Upper lobe of left lung (tissue), 4 donors: ENCODE data around the gene RYR3.

ENCODE experiments used
- EP300 ChIP-seq, 4 donors: sonication (generic); formaldehyde crosslinking; IDR thresholded peaks; one replicate each; pipeline ENCODE4 v1.5.1; 2017; ENCODE audit warnings: antibody characterized with exemption in 4 of 4, control low read depth in 2 of 4
- TF ChIP-seq, protein P1 (sequence below), 6 experiments: fragments of 450-650 bp in 4 of 6; fragments of 200-600 bp in 2 of 6; sonication (generic) in 2 of 6; IDR thresholded peaks; one replicate each; pipeline ENCODE4 v1.5.1; 2016 to 2019; ENCODE audit warnings: antibody characterized with exemption in 6 of 6

DNA sequence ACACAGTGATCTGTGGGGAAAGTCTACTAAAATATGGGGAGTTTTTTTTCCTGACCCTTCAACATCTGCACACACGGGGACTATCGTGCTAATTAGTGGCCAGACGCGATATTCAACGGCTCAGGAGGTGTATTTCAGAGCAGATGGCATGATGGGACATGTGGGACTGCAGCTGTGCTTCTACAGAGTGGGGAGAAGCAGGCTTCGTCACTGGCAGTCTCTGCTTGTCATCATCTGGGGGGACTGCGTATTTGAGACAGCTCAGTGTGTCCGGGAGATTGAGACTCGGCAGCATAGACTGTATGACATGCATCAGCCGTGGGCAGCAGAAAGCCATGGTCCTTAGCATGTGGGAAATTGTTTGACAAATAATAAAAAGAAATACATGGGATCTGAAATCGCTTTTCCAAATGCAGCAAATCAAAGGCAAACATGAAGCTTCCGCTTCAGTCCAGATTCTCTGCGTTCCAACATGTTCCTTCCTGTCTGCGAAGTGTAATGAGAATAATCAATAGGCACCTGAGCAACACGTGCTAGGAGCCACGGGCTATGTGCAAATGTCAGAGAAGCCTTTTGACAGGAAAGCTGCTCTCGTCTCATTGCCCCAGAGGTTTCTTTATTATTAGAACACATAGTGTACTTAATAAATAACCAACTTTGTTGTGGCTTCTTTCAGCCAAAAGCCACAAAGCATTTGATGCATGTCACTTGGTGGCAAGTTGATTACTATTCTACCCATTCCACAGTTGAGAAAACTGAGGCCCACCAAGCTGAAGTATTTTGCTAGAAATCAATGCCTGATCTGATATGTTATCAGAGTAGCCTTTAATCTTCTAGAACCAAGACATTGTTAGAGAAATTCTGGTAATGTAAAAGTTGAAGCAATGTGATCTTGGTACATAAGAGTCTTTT is 276.3 kb downstream of the RYR3 start:
- TF ChIP-seq, protein P1, sequence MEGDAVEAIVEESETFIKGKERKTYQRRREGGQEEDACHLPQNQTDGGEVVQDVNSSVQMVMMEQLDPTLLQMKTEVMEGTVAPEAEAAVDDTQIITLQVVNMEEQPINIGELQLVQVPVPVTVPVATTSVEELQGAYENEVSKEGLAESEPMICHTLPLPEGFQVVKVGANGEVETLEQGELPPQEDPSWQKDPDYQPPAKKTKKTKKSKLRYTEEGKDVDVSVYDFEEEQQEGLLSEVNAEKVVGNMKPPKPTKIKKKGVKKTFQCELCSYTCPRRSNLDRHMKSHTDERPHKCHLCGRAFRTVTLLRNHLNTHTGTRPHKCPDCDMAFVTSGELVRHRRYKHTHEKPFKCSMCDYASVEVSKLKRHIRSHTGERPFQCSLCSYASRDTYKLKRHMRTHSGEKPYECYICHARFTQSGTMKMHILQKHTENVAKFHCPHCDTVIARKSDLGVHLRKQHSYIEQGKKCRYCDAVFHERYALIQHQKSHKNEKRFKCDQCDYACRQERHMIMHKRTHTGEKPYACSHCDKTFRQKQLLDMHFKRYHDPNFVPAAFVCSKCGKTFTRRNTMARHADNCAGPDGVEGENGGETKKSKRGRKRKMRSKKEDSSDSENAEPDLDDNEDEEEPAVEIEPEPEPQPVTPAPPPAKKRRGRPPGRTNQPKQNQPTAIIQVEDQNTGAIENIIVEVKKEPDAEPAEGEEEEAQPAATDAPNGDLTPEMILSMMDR (IDR thresholded peaks at IDR 0.05): no peak
- no peak for TF ChIP-seq EP300 (IDR thresholded peaks at IDR 0.05)
